Thoracic aorta (tissue), 2 donors: ENCODE measurements around the gene RGS4. TPM values are rescaled to one million over a fixed set of nuclear protein-coding genes. Genes with fewer than 3 reads are reported as not detected.
A peak's percentile ranks its signal among the peaks of the same experiment; 100 is the strongest.

Source experiments
- ATAC-seq: fragments of 150-250 bp; one replicate; pipeline ENCODE4 v1.8.0; 2017; ENCODE audit warnings: low read depth; ENCODE audit not compliant: insufficient number of reproducible peaks, low FRiP score
- DNase-seq: peaks from one replicate; pipeline ENCODE4 v3.0.0-alpha.2; 2020; ENCODE audit warnings: low spot score
- H3K27ac ChIP-seq, 2 donors: fragments of 200-600 bp; sonication (generic); 1 replicate in 1 of 2; 2 replicates in 1 of 2; pipeline ENCODE4 v1.5.1; 2016; ENCODE audit warnings: mild to moderate bottlenecking in 2 of 2, moderate library complexity in 2 of 2
- H3K27me3 ChIP-seq: fragments of 200-600 bp; sonication (generic); replicated peaks from 2 replicates; pipeline ENCODE4 v1.6.0; 2016; ENCODE audit warnings: mild to moderate bottlenecking; ENCODE audit not compliant: insufficient read depth
- H3K36me3 ChIP-seq: fragments of 200-600 bp; sonication (generic); one replicate; pipeline ENCODE4 v1.5.1; 2016
- H3K4me1 ChIP-seq, 2 donors: fragments of 200-600 bp; sonication (generic); 1 replicate in 1 of 2; 2 replicates in 1 of 2; pipeline versions ENCODE4 v1.5.1 to v1.6.0; 2016; ENCODE audit warnings: low read depth in 2 of 2, mild to moderate bottlenecking in 1 of 2; ENCODE audit not compliant: control insufficient read depth in 1 of 2
- H3K4me3 ChIP-seq: fragments of 200-600 bp; sonication (generic); 2 replicates; pipeline ENCODE4 v1.5.1; 2016; ENCODE audit warnings: mild to moderate bottlenecking
- H3K9me3 ChIP-seq: fragments of 200-600 bp; sonication (generic); 2 replicates; pipeline ENCODE4 v1.5.1; 2016
- total RNA-seq, 2 donors: library from RNA; depleted of rRNA; stranded (reverse); fragments of >200 nt; gene quantifications; one replicate each; pipeline versions ENCODE4 v1.1.0 to v1.2.3, GENCODE V29; 2016
- TF ChIP-seq, protein P1 (sequence below): fragments of 200-600 bp; sonication (generic); IDR thresholded peaks from one replicate; pipeline ENCODE4 v1.5.1; 2019; ENCODE audit warnings: antibody characterized with exemption

The RGS4 gene
- total RNA-seq, 2 donors from 2014 or later = 32.6 to 52.0 TPM

DNA sequence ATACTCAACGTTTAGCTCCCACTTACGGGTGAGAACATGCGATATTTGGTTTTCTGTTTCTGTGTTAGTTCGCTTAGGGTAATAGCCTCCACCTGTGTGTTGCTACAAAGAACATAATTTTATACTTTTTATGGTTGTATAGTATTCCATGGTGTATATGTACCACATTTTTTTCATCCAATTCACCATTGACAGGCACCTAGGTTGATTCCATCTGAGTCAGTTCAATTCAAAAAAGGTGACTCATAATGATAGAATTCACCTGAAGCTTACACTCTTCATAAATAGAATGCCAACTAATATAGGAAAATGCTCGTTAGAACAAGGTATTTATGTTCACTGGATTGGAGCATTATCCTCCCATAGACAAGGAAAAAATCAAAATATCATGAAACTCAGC, 38.5 kb downstream of the RGS4 start:
- Histone ChIP-seq H3K27ac (no peak overlapping the region), H3K9me3 (no peaks in the 10 kb centered on the region), H3K27me3 (no peaks in the 10 kb centered on the region), H3K4me1 (peaks cover 14 to 35% of the 10 kb centered on the region in 2 donors), H3K36me3 (no peaks in the 10 kb centered on the region), H3K4me3 (no peak overlapping the region)
- TF ChIP-seq, protein P1, sequence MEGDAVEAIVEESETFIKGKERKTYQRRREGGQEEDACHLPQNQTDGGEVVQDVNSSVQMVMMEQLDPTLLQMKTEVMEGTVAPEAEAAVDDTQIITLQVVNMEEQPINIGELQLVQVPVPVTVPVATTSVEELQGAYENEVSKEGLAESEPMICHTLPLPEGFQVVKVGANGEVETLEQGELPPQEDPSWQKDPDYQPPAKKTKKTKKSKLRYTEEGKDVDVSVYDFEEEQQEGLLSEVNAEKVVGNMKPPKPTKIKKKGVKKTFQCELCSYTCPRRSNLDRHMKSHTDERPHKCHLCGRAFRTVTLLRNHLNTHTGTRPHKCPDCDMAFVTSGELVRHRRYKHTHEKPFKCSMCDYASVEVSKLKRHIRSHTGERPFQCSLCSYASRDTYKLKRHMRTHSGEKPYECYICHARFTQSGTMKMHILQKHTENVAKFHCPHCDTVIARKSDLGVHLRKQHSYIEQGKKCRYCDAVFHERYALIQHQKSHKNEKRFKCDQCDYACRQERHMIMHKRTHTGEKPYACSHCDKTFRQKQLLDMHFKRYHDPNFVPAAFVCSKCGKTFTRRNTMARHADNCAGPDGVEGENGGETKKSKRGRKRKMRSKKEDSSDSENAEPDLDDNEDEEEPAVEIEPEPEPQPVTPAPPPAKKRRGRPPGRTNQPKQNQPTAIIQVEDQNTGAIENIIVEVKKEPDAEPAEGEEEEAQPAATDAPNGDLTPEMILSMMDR = no peak
- no peak for DNase-seq
- ATAC-seq = no peak

DNA sequence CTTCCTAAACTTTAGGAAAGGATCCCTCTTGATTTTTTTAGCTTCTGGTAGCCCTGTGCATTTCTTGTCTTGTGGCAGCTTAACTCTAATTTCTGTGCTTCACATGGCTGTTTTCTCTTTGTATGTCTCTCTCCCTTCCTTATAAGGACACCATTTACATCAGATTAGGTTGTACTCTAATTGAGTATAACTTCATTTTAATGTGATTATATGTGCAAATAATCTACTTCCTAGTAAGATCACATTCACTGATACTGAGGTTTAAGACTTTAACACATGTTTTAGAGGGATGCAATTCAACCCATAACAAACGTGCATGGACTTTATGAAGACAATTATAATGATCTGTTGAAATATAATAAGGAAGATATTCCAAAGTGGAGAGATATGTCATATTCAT, 46.7 kb downstream of the RGS4 start:
- H3K4me3 ChIP-seq = no peak overlapping the region
- ATAC-seq (no peak), DNase-seq (no peak)
- no peaks in the 10 kb centered on the region for H3K9me3 ChIP-seq
- H3K36me3 ChIP-seq = no peaks in the 10 kb centered on the region
- no peaks in the 10 kb centered on the region for H3K27me3 ChIP-seq
- no peak overlapping the region for H3K27ac ChIP-seq
- TF ChIP-seq, protein P1 = no peak
- no peaks in the 10 kb centered on the region for H3K4me1 ChIP-seq

GRCh38 chr1:163119707-163120106, 50.5 kb downstream of the RGS4 start:
- Histone ChIP-seq H3K4me1 (peaks cover 3 to 12% of the 10 kb centered on the region in 2 donors), H3K36me3 (no peaks in the 10 kb centered on the region), H3K9me3 (no peaks in the 10 kb centered on the region), H3K27ac (no peak overlapping the region), H3K4me3 (no peak overlapping the region), H3K27me3 (no peaks in the 10 kb centered on the region)
- TF ChIP-seq, protein P1 = no peak
- ATAC-seq (no peak), DNase-seq (no peak)

DNA sequence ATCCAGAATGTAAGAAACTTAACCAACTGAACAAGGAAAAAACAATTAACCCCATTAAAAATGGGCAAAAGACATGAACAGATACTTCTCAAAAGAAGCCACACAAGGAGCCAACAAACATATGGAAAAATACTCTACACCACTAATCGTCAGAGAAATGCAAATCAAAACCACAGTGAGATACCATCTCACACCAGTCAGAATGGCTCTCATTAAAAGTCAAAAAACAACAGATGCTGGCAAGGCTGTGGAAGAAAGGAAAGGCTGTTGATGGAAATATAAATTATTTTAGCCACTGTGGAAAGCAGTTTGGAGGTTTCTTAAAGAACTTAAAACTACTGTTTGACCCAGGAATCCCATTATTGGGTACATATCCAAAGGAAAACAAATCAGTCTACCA, 51.2 kb downstream of the RGS4 start:
- Histone ChIP-seq H3K9me3 (no peaks in the 10 kb centered on the region), H3K27me3 (no peaks in the 10 kb centered on the region), H3K27ac (no peak overlapping the region), H3K4me3 (no peak overlapping the region), H3K36me3 (no peaks in the 10 kb centered on the region), H3K4me1 (peaks cover 3 to 13% of the 10 kb centered on the region in 2 donors)
- DNase-seq = no peak
- ATAC-seq = no peak
- TF ChIP-seq, protein P1 = no peak

DNA sequence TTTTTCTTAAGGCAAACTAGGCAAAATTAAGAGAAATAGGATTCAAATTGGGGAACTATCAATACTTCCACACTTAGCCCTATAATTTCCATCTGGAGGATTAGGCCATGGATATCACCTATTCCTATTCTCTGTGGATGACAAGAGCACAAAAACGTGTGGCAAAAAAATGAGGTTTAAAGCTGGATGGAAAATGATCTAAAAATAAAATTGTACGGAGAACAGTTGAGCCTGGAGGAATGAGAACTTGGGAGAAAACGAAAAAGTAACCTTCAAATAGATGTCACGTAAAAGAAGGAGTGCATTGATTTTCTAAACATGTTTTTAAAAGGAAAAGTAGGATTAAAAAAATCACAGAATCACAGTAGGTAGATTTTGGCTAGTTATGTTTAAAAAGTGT, 55.7 kb downstream of the RGS4 start:
- H3K27me3 ChIP-seq = no peaks in the 10 kb centered on the region
- ATAC-seq (no peak), DNase-seq (no peak)
- no peaks in the 10 kb centered on the region for H3K9me3 ChIP-seq
- H3K4me3 ChIP-seq = peak overlapping the region; percentile 29
- H3K4me1 ChIP-seq = peaks cover 19 to 51% of the 10 kb centered on the region in 2 donors
- peak overlapping the region; percentile 71 to 84 for H3K27ac ChIP-seq
- TF ChIP-seq, protein P1 = no peak
- H3K36me3 ChIP-seq = no peaks in the 10 kb centered on the region

Other genes starting within 250 kb of the RGS4 start
- 10 to 100 TPM in 1 of 2 donors, not detected in 1; 15.6 TPM for gene CCDC190, start 208.2 kb upstream of the RGS4 start, total RNA-seq
- 1,000 to 10,000 TPM; 1,210 to 1,385 TPM for gene RGS5, start 133.6 kb downstream of the RGS4 start, total RNA-seq